Osteoblast (primary cell): ENCODE results near the gene MROH2A. TPM values are rescaled to one million over a fixed set of nuclear protein-coding genes. Genes with fewer than 3 reads are reported as not detected.

Experiments used
- DNase-seq: peaks from one replicate; pipeline ENCODE4 v3.0.0; 2011; ENCODE audit warnings: low spot score, mixed read lengths; ENCODE audit not compliant: insufficient read length; ENCODE audit errors: missing footprints
- H2AFZ ChIP-seq: 2 replicates; pipeline ENCODE4 v1.6.0; 2011; ENCODE audit warnings: mild to moderate bottlenecking, low read length
- H3K27ac ChIP-seq: 2 replicates; pipeline ENCODE4 v1.5.1; 2011; ENCODE audit warnings: mild to moderate bottlenecking, low read depth, low read length, moderate library complexity
- H3K27me3 ChIP-seq: 2 replicates; pipeline ENCODE4 v1.6.0; 2012; ENCODE audit warnings: mild to moderate bottlenecking, control low read depth, inconsistent platforms, low read length, moderate library complexity; ENCODE audit not compliant: insufficient read depth
- H3K36me3 ChIP-seq: 2 replicates; pipeline ENCODE4 v1.5.1; 2011; ENCODE audit warnings: mild to moderate bottlenecking, low read length, control low read depth, moderate library complexity; ENCODE audit not compliant: insufficient read depth
- H3K4me1 ChIP-seq: 2 replicates; pipeline ENCODE4 v1.5.1; 2011; ENCODE audit warnings: mild to moderate bottlenecking, low read length, control low read depth, moderate library complexity; ENCODE audit not compliant: insufficient read depth
- H3K4me2 ChIP-seq: 2 replicates; pipeline ENCODE4 v1.6.0; 2011; ENCODE audit warnings: mild to moderate bottlenecking, low read length; ENCODE audit not compliant: insufficient read depth
- H3K4me3 ChIP-seq: fragments of 200-600 bp; sonication (generic); 3 replicates; pipeline ENCODE4 v1.5.1; 2012; ENCODE audit warnings: mild to moderate bottlenecking, low read length, inconsistent platforms; ENCODE audit not compliant: insufficient read depth
- H3K79me2 ChIP-seq: 2 replicates; pipeline ENCODE4 v1.6.0; 2012; ENCODE audit warnings: mild to moderate bottlenecking, low read length, control low read depth, inconsistent platforms; ENCODE audit not compliant: insufficient read depth
- H3K9me3 ChIP-seq: 2 replicates; pipeline ENCODE4 v1.5.1; 2011; ENCODE audit warnings: low read depth, low read length, control low read depth
- H4K20me1 ChIP-seq: 2 replicates; pipeline ENCODE4 v1.6.0; 2012; ENCODE audit warnings: mild to moderate bottlenecking, low read length, control low read depth; ENCODE audit not compliant: insufficient read depth
- CTCF ChIP-seq: IDR thresholded peaks from 2 replicates; pipeline ENCODE4 v1.5.1; 2011; ENCODE audit warnings: mild to moderate bottlenecking, low read depth, low read length, moderate library complexity; ENCODE audit errors: extremely low read depth
- total RNA-seq: library from RNA; depleted of rRNA; stranded (reverse); fragments of >200 nt; gene quantifications from 2 replicates; pipeline ENCODE4 v1.2.3, GENCODE V29; 2012

Gene MROH2A
- total RNA-seq, 1 donor, result not detected

- Histone ChIP-seq H4K20me1 (no peaks in the 10 kb centered on the region), H3K4me3 (no peak overlapping the region), H3K4me1 (no peaks in the 10 kb centered on the region), H3K9me3 (no peaks in the 10 kb centered on the region), H2AFZ (no peak overlapping the region), H3K79me2 (no peaks in the 10 kb centered on the region), H3K36me3 (no peaks in the 10 kb centered on the region), H3K27ac (no peak overlapping the region), H3K27me3 (peaks cover 32% of the 10 kb centered on the region), H3K4me2 (no peak overlapping the region)
- no peak for TF ChIP-seq CTCF
- no peak for DNase-seq
These were observed 33.6 kb downstream of the MROH2A start for GRCh38 chr2:233811732-233812131.

GRCh38 chr2:233813236-233814055 lies 35.3 kb downstream of the MROH2A start:
- Histone ChIP-seq H3K27me3 (peaks cover 24% of the 10 kb centered on the region), H3K4me2 (no peak overlapping the region), H4K20me1 (no peaks in the 10 kb centered on the region), H3K4me1 (no peaks in the 10 kb centered on the region), H3K79me2 (no peaks in the 10 kb centered on the region), H3K9me3 (no peaks in the 10 kb centered on the region), H3K36me3 (no peaks in the 10 kb centered on the region), H3K4me3 (no peak overlapping the region), H2AFZ (no peak overlapping the region), H3K27ac (no peak overlapping the region)
- no peak for TF ChIP-seq CTCF
- peak; percentile 18 for DNase-seq

- no peaks in the 10 kb centered on the region for H3K79me2 ChIP-seq
- DNase-seq, result peak; percentile 75
- no peak overlapping the region for H3K4me3 ChIP-seq
- H3K4me2 ChIP-seq, result no peak overlapping the region
- no peak overlapping the region for H3K27ac ChIP-seq
- H3K36me3 ChIP-seq, result no peaks in the 10 kb centered on the region
- no peaks in the 10 kb centered on the region for H4K20me1 ChIP-seq
- H3K9me3 ChIP-seq, result no peaks in the 10 kb centered on the region
- peaks cover 16% of the 10 kb centered on the region for H3K27me3 ChIP-seq
- no peak for TF ChIP-seq CTCF
- no peak overlapping the region for H2AFZ ChIP-seq
- no peaks in the 10 kb centered on the region for H3K4me1 ChIP-seq
These were observed 36.1 kb downstream of the MROH2A start for GRCh38 chr2:233814056-233814835.

- Histone ChIP-seq H3K4me1 (no peaks in the 10 kb centered on the region), H3K27ac (no peak overlapping the region)
- no peak for DNase-seq
These were observed 37.7 kb downstream of the MROH2A start for GRCh38 chr2:233815861-233816260.

More at GRCh38 chr2:233815861-233816260, 37.7 kb downstream of the MROH2A start:
- no peak overlapping the region for H3K4me3 ChIP-seq
- H3K9me3 ChIP-seq, result no peaks in the 10 kb centered on the region
- H3K27me3 ChIP-seq, result peaks cover 9% of the 10 kb centered on the region
- no peaks in the 10 kb centered on the region for H3K36me3 ChIP-seq
- H3K4me2 ChIP-seq, result no peak overlapping the region
- no peak for TF ChIP-seq CTCF
- no peaks in the 10 kb centered on the region for H4K20me1 ChIP-seq
- H3K79me2 ChIP-seq, result no peaks in the 10 kb centered on the region
- no peak overlapping the region for H2AFZ ChIP-seq
